Stimulated activated naive CD8-positive, alpha-beta T cell treated with anti-CD3 and anti-CD28 coated beads, Interleukin-15, Interleukin-2, amounts not matched to agents 100 U/mL and 50 U/mL, for 24 hours (primary cell): ENCODE results near the gene FAM83C.
"Not testable (repeated sequence)": the region's sequence is repeated elsewhere in the genome, so short reads cannot be mapped to it uniquely, and the experiment has no call there.

ENCODE experiments used
- ATAC-seq: fragments of 150-1000 bp; cut with Tn5 transposase; one replicate; pipeline ENCODE4 v1.10.0; 2021
- DNase-seq: peaks from one replicate; pipeline ENCODE4 v3.0.0; 2021

FAM83C gene

DNA sequence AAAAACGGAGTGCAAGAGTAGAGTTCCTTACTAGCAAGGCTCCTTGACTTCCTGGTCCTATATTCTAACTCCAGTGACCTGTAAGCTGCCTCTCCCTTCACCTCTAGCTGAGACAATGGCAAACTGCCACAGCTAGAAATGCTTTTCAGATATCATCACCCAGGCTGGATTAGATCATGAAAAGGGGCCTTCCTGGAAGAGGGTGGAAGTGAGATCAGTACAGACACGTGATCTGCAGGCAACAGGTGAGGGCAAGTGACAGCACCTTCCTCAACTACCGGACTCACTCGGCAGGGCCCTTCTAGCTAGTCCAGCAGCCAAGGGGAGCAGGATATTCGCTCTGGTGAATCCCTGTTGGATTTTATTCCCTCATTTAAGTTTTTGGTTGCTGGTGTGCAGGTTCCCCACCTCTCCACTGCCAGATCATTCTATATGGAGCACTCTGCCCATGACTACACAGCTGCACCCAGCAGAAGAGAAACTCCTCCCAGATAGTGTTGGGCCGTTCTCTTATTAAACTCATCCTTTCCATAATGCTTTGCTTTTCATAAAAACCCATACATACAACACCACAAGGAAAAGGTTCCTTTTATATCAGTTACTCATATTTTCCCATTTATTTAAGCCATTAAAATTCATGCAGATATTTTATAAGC lies 26.4 kb upstream of the FAM83C start:
- DNase-seq: no peak
- ATAC-seq: peak; percentile 48

DNA sequence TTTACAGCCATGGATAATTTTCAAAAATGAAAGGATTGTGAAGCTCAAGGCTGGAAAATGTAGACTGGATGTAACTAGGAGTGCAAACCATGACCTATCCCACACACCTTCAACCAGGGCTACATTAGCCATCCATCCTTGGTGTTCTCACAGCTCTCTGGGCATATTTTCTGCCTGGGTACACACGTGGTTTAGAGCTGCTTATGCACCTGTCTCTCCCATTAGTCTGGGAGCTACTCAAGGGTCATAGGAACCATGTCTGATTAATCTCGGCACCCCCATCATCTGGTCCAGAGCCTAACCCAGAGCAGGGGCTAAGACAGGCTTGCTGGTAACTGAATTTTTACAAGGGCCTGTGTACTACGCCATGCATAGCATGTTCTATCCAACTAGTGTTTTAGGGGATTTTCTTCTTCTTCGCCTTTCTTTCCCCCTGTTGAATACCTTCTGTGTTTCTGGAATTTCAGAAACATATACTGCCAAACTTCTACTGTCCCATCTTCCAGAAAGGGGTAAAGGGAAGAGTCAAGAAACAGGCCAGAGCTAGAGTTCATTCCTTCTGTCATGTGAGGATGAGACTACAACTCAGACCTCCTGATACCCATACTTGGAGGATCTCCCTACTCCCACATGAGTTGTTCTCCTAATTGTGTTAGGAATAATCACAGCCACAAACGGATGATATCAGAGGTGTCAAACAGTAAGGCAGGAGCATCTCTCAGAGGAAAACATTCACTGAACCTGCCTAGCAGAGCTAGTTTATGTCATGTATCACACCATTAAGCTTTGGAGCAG lies 25.4 kb upstream of the FAM83C start:
- no peak for ATAC-seq
- DNase-seq: no peak

DNA sequence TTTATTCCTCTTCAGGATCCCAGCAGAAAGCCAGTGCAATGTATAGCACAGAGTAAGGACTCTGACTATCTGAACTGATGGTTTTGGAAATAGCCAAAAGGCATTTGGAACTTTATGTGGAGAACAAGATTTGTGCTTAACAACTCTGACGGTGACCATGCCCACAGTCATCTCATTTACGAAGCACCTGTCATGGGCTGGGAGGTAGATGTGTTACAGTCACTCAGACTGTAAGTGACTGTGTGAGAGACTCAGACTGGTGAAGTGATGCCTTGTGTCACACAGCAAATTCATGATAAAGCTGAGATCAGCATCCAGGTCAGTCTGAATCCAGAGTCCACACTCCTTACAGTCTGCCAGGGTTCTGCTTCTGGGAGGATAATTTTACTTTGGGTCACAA lies 23.9 kb upstream of the FAM83C start:
- DNase-seq: no peak

GRCh38 chr20:35315632-35316020 lies 23.4 kb upstream of the FAM83C start:
- not testable (repeated sequence) for ATAC-seq, DNase-seq

More for the DNA sequence above, 23.9 kb upstream of the FAM83C start:
- no peak for ATAC-seq

GRCh38 chr20:35314816-35315631 lies 22.8 kb upstream of the FAM83C start:
- DNase-seq: no peak
- ATAC-seq: no peak

DNA sequence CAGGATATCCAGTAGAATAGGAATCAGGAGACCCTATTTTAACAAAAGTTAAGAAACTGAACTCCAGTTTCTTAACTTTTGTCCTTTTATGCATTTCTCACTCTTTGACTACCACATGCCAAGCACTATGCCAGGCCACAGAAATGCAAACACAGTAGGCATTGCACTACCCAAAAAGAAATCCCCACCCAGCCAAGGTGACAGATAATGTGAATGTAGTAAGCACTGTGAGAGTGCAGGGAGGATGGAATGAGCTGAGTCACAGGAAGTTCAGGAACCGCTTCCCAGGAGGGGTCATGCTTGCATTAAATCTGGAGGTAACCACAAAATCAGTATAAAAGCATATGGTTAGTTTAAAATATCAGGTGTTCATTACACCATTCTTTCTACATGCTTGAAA lies 20.1 kb upstream of the FAM83C start:
- peak; percentile 87 for ATAC-seq
- peak; percentile 35 for DNase-seq

- no peak for DNase-seq
- ATAC-seq: no peak
Observed at GRCh38 chr20:35311822-35312221, 19.6 kb upstream of the FAM83C start.

- peak; percentile 76 for DNase-seq
- ATAC-seq: peak; percentile 59
Observed at GRCh38 chr20:35311409-35311808, 19.2 kb upstream of the FAM83C start.

DNA sequence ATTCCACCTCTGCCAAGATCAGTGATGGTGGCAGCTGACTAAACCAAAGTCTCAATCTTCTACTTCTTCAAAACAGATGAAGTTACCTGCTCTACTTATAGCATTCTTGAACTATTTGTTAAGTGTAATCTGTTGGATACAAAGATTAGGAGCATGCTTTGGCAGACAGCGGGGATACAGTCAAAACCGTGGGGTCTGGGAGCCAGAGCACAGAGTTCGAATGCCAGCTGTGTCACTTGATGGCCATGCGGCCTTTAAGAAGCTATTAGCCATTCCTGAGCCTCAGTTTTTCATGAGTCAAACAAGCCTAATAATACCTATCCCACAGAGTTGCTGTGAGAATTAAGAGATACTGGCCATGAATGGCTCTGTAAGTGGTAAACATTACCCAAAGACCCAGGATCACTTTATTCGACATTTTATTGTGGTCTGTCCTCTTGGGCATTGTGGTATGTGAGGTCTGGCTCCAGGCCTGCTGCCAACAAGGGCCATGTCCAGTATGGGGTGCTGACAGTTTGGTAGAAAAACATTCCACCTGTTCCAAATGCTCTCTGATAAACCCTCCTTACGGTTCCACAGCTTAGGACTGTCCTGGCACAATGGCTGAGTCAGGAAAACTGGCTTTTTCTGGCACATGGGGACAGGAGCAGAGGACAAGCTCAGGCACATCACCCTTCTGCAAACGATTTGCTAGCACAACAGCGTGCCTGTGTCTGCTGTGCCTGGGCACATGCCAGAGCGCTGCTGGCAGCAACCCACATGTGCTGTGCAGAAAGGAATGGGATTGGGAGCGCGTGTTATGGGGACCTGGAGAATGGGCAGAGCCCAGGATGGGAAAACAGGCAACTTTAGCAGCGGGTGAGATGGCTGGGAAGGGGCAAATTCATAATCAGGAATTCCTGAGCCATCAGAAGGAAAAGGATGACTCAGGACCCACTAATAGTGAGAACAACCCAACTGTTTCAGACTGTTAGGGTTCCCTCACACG lies 15.7 kb upstream of the FAM83C start:
- no peak for ATAC-seq
- no peak for DNase-seq

DNA sequence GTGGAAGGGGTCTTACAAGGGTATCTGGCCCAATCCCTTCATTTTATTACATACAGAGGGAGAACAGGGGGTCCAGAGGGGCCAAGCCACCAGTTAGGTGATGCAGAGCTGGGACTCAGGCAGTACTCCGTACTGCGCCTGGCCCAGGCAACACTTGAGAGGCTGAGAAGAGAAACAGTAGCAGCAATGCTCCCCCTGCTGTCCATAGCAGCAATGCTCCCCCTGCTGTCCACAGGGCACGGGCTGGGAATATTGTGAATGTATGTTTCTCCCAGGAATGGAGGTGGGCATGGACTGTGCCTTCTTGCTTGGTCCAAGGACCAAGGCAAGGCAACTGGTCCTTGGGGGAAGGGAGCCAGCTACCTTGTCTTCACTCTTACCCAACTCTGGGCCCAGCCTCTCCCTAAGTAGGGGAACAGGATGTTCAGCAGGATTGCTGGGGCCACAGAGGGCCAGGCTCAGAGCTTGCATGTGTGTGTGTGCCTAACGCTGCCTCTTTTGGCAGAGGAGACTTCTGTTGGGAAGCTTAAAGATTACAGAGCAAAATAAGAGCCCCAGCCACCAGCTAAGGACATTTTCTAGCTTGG lies 14.8 kb upstream of the FAM83C start:
- DNase-seq: peak; percentile 40
- ATAC-seq: no peak

- peak; percentile 84 for DNase-seq
- peak; percentile 99 for ATAC-seq
Observed at GRCh38 chr20:35305682-35306556, 13.7 kb upstream of the FAM83C start.

- no peak for DNase-seq
- ATAC-seq: no peak
Observed at GRCh38 chr20:35304956-35305355, 12.7 kb upstream of the FAM83C start.

DNA sequence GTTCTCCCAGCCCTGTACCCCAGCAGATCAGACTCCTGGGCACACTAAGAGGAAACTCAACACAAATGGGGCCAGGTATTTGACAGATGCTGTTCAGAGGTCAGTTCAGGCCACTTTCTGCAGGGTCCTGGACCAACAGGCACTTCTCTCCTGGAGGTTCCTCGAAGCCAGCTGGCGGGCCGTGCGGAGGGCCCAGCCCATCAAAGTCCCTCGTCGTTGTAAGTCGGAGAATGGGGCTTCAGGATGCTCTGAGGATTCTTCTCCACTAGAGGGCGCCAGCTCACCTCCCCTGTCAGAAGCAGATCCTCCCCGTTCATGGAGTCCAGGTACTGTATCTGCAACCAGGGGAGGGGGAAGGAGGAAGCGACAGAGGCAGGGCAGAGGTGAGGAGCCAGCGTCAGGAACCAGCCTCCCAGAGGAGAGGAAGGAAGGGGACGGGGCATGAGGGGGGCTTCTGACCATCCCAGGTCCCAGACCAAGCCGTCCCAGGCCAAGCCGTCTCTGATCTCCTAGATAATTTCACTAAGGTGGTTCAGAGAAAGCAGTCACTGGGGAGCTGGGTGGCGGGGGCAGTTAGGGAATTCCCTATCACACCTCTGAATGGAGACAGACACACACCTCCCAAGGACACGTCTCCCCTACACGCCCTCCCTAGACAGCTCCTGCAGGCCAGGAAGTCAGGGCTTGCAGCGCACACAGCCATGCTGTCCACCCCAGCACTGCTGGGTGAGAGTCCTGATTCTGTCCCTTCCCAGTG lies 11.7 kb upstream of the FAM83C start:
- ATAC-seq (peak; percentile 54), DNase-seq (peak; percentile 85)

DNA sequence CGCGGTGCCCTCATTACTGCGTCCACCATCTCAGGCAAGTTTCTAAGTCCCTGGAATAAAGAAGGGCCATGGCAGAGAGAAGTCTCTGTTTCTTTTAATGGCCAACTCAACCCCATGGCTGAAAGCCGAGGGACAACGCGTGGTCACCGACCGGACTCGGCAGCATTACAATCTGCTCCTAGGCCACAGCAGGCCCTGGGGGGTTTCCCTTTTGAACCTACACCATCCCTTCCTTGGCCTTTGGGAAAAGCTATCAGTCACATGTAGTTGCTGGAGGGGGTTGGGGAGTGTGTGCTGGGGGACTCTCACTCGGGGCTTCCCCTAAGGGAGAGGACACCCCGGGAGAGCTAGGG lies 11.1 kb upstream of the FAM83C start:
- ATAC-seq (no peak), DNase-seq (no peak)

DNA sequence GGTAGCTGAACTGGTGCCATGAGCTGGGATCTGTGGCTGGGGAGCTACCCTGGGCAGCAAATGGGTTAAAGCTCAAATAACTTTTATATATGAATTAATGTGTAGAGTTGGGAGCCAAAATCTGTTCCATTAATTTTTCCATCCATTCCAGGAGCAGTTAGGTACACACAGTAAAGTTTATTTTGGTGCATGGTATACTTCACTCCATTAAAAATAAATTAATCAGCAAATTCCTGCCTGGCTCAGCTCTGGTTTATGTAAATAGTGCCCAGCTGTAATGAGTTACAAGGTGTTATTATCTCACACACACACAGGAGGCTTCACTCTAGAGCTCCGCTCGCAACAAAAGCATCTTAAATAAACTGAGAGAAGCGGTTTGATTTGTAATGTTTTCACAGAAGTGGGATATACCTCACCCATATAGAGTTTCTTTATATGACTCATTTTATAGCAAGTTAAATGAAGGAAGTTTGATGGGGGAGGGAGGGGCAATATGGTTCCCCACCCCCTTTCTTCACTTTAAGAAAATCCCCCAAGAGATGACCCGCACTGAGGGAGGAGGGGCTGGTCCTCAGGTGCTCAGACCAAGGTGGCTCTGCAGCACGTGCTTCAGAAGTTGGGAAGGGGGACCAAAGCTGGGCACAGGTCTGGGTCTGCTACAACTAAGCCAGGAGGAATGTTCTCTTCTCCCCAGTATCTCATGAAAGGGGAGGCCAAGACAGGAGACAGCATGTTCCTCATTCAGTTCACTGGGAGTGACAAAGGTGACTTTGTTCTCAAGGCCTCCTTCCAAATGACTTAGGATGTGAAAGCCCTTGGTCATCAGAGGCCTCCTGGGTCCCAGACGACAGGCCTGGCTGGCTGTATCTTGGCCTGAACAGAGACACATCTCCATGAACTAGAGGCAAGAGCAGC lies 10.5 kb upstream of the FAM83C start:
- ATAC-seq (no peak), DNase-seq (no peak)

GRCh38 chr20:35301426-35301825 lies 9.2 kb upstream of the FAM83C start:
- no peak for ATAC-seq
- no peak for DNase-seq

DNA sequence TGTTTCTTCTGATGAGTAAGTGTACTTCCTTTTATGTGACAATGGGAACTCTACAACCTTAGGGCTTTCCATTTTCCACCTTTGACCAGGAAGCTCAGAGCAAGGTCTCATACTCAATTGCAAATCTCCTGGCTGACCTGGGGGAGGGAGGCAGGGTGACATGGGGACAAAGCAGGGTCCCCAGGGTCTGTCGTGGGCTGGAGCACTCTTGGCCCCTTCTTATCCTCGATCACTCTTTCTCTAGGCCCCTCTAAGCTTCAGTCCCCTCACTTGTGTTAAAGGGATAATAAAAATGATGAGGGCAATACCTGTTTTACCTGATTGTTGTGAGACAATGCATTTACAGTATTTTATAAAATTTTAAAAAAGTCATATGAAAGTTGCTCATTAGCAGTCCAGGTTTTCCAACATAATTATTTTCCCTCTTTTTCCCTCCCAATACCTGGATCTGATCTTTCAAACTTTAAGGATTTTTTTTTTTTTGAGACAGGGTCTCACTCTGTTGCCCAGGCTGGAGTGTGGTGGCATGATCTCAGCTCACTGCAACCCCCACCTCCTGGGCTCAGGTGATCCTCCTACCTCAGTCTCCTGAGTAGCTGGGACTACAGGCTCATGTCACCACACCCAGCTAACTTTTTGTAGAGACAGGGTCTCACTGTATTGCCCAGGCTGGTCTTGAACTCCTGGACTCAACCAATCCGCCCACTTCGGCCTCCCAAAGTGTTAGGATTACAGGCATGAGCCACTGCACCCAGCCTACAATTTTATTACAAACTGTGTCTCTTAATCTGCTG lies 8.4 kb upstream of the FAM83C start:
- DNase-seq (no peak), ATAC-seq (no peak)

DNA sequence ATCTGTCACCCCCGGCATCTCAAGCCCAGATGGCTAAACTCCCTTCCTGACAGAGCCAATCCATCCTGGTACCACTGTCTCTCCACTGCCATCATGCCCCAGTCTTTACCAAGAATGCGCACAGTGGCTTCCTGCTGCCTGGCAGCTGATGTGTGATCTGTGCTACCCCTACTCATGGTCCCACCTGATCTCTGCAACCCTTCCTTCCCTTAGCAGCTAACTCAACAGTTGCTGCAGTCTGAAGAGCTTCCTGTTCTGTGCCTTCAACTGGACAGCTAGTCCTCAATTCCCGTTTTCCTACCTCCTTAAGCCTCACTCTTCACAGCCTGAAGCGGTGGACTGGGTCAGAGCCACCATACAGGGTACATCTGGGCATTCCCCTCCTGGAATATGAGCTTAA lies 7.6 kb upstream of the FAM83C start:
- ATAC-seq (no peak), DNase-seq (no peak)
